Naive thymus-derived CD8-positive, alpha-beta T cell (primary cell): ENCODE measurements around the gene PPP1R3A. TPM values are rescaled to one million over a fixed set of nuclear protein-coding genes. Genes with fewer than 3 reads are reported as not detected.
"Not testable (repeated sequence)": the region's sequence is repeated elsewhere in the genome, so short reads cannot be mapped to it uniquely, and the experiment has no call there.

Experiments used
- ATAC-seq, 2 donors: fragments of 150-1000 bp; cut with Tn5 transposase in 1 of 2; sonication (Bioruptor Pico), chemical (Tn5 transposase) in 1 of 2; 1 replicate in 1 of 2; 2 replicates in 1 of 2; pipeline ENCODE4 v1.10.0; 2021; ENCODE audit warnings: mild to moderate bottlenecking in 2 of 2, moderate library complexity in 2 of 2
- POLR2A ChIA-PET: fragments of 350-600 bp; sonication (Branson Sonifier 250); formaldehyde crosslinking; loops from one replicate; lab custom pipeline; 2021; ENCODE audit warnings: antibody characterized with exemption; lab: Charles Lee
- DNase-seq, 10 donors: peaks; one replicate each; pipeline versions ENCODE4 v3.0.0 to v3.0.0-alpha.2; 2020 to 2022
- H3K27ac Mint-ChIP-seq, 10 donors: one replicate each; pipeline ENCODE4 v1.8.0; 2020 to 2022; ENCODE audit warnings: mild to moderate bottlenecking in 10 of 10, mixed read lengths in 10 of 10, moderate library complexity in 4 of 10, inconsistent platforms in 1 of 10
- H3K27me3 Mint-ChIP-seq, 5 donors: one replicate each; pipeline ENCODE4 v1.8.0; 2021 to 2022; ENCODE audit warnings: mixed read lengths in 5 of 5
- H3K36me3 Mint-ChIP-seq, 3 donors: one replicate each; pipeline ENCODE4 v1.8.0; 2020 to 2022; ENCODE audit warnings: mixed read lengths in 3 of 3, mild to moderate bottlenecking in 2 of 3, inconsistent platforms in 1 of 3
- H3K4me1 Mint-ChIP-seq, 4 donors: one replicate each; pipeline ENCODE4 v1.8.0; 2021 to 2022; ENCODE audit warnings: mixed read lengths in 4 of 4
- H3K4me3 Mint-ChIP-seq, 10 donors: one replicate each; pipeline ENCODE4 v1.8.0; 2020 to 2022; ENCODE audit warnings: mild to moderate bottlenecking in 10 of 10, mixed read lengths in 10 of 10, moderate library complexity in 6 of 10, inconsistent platforms in 1 of 10
- H3K9me3 Mint-ChIP-seq, 9 donors: one replicate each; pipeline ENCODE4 v1.8.0; 2020 to 2022; ENCODE audit warnings: mixed read lengths in 9 of 9, mild to moderate bottlenecking in 3 of 9, inconsistent platforms in 1 of 9, moderate library complexity in 1 of 9
- polyA plus RNA-seq, 3 donors: library from polyadenylated mRNA; unstranded; fragments of 300-500 nt; fragmentation: Illumina TruSeq; gene quantifications; one replicate each; pipeline ENCODE4 v1.2.3, GENCODE V29; 2021
- total RNA-seq, 8 experiments: library from RNA in 2 of 8; stranded (reverse) in 2 of 8; gene quantifications; one replicate each; pipeline ENCODE4 v1.2.3 and lab custom pipeline; 2021 to 2026

PPP1R3A gene, protein sequence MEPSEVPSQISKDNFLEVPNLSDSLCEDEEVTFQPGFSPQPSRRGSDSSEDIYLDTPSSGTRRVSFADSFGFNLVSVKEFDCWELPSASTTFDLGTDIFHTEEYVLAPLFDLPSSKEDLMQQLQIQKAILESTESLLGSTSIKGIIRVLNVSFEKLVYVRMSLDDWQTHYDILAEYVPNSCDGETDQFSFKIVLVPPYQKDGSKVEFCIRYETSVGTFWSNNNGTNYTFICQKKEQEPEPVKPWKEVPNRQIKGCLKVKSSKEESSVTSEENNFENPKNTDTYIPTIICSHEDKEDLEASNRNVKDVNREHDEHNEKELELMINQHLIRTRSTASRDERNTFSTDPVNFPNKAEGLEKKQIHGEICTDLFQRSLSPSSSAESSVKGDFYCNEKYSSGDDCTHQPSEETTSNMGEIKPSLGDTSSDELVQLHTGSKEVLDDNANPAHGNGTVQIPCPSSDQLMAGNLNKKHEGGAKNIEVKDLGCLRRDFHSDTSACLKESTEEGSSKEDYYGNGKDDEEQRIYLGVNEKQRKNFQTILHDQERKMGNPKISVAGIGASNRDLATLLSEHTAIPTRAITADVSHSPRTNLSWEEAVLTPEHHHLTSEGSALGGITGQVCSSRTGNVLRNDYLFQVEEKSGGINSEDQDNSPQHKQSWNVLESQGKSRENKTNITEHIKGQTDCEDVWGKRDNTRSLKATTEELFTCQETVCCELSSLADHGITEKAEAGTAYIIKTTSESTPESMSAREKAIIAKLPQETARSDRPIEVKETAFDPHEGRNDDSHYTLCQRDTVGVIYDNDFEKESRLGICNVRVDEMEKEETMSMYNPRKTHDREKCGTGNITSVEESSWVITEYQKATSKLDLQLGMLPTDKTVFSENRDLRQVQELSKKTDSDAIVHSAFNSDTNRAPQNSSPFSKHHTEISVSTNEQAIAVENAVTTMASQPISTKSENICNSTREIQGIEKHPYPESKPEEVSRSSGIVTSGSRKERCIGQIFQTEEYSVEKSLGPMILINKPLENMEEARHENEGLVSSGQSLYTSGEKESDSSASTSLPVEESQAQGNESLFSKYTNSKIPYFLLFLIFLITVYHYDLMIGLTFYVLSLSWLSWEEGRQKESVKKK
- total RNA-seq = not detected
- not detected for polyA plus RNA-seq
- 0 to 0.08 (median 0) reads per million in 6 experiments for total RNA-seq (lab: John Stamatoyannopoulos, UW)

DNA sequence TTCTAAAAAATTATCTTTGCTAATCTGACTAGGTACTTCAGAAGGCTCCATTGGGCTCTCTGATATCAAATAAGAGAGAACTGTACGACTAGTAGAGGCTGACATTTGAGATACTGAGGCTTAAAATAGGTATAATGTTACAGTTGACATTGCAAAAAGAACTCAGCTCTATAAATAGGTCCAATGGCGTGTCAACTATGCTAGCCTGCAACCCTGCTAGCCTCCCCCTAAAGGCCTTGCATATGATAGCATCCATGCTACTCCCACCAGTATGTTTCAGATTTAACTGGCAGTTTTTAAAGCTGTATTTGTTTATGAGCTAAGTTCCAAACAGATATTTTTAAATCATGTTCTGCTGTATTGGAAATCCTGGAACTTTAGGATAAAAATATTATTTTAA is at the start of gene PPP1R3A:
TSS of gene PPP1R3A (minus strand) at position 64 of the 400 bp plus-strand sequence. CDS start at position 51, 13 bp downstream.
- no peak within 1 kb of the TSS for H3K27ac Mint-ChIP-seq
- no peak within 1 kb of the TSS for H3K4me3 Mint-ChIP-seq
- no peaks in the 10 kb centered on the region for H3K4me1 Mint-ChIP-seq
- POLR2A ChIA-PET = no interaction called here
- H3K27me3 Mint-ChIP-seq = peaks cover 0 to 3% (median 0%) of the 10 kb centered on the region in 5 donors
- H3K36me3 Mint-ChIP-seq = no peaks in the 10 kb centered on the region
- DNase-seq (no peak), ATAC-seq (no peak)
- peaks cover 0 to 18% (median 0%) of the 10 kb centered on the region in 9 donors for H3K9me3 Mint-ChIP-seq

DNA sequence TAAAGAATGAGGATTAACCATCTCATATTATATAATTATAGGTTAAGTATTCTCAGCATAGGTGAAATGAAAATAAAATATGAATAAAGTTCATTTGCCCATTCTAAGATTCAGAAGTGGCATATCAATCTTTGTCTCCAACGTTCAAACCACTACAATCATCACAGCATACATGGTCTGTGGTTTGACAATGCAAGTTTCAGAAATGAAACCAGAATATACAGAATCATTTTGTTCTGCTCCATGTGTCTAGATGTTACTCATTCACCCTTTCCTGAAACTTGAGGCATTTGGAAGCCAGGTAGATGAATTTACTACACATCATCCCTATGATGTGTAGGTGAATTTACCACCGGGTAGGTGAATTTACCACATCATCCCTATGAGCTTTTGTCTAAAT is 44.5 kb upstream of the PPP1R3A start:
- Mint-ChIP-seq H3K4me3 (no peak overlapping the region), H3K36me3 (peaks cover 0 to 7% (median 0%) of the 10 kb centered on the region in 3 donors), H3K27ac (no peak overlapping the region), H3K4me1 (no peaks in the 10 kb centered on the region), H3K27me3 (no peaks in the 10 kb centered on the region), H3K9me3 (peaks cover 1 to 19% (median 9%) of the 10 kb centered on the region in 9 donors)
- POLR2A ChIA-PET = no interaction called here
- no peak for DNase-seq
- no peak for ATAC-seq

DNA sequence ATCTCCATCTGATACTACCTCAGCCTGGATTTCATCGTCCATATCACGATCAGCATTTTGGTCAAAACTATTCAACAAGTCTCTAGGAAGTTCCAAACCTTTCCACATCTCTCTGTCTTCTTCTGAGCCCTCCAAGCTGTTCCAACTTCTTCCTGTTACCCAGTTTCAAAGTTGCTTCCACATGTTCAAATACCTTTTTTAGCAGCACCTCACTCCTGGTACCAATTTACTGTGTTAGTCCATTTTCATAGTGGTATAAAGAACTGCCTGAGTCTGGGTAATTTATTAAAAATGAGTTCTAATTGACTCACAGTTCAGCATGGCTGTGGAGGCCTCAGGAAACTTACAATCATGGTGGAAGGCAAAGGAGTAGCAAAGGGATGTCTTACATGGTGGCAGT is 41.1 kb upstream of the PPP1R3A start:
- POLR2A ChIA-PET = no interaction called here
- H3K27me3 Mint-ChIP-seq = peaks cover 0 to 2% (median 0%) of the 10 kb centered on the region in 5 donors
- ATAC-seq (no peak), DNase-seq (no peak)
- H3K4me3 Mint-ChIP-seq = no peak overlapping the region
- H3K4me1 Mint-ChIP-seq = no peaks in the 10 kb centered on the region
- H3K27ac Mint-ChIP-seq = no peak overlapping the region
- peaks cover 5 to 22% (median 12%) of the 10 kb centered on the region in 9 donors for H3K9me3 Mint-ChIP-seq
- peaks cover 0 to 7% (median 0%) of the 10 kb centered on the region in 3 donors for H3K36me3 Mint-ChIP-seq

DNA sequence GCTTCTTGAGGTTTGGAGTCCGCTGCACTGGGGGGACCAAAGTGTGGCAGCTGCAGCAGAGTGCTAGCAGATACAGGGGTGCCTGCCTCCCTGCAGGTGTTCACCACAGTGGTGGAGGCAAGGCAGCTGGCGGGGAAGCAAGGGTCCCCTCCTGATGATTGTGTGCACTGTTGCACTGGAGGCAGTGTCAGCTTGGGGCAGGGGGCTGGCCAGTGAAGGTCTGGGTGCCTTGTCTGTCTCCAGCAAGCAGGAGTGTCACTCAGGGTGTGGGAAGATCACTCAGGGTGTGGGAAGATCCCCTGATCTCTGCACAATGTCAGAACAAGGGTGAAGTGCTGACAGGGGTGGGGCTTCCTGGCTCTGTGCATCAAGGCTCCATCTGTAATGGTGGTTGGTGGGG is 36.3 kb upstream of the PPP1R3A start:
- Mint-ChIP-seq H3K4me3 (no peak overlapping the region), H3K36me3 (peaks cover 0 to 11% (median 0%) of the 10 kb centered on the region in 3 donors), H3K4me1 (no peaks in the 10 kb centered on the region), H3K9me3 (peaks cover 15 to 52% (median 23%) of the 10 kb centered on the region in 9 donors), H3K27me3 (peaks cover 0 to 4% (median 0%) of the 10 kb centered on the region in 5 donors), H3K27ac (no peak overlapping the region)
- DNase-seq (no peak), ATAC-seq (no peak)
- POLR2A ChIA-PET = no interaction called here

DNA sequence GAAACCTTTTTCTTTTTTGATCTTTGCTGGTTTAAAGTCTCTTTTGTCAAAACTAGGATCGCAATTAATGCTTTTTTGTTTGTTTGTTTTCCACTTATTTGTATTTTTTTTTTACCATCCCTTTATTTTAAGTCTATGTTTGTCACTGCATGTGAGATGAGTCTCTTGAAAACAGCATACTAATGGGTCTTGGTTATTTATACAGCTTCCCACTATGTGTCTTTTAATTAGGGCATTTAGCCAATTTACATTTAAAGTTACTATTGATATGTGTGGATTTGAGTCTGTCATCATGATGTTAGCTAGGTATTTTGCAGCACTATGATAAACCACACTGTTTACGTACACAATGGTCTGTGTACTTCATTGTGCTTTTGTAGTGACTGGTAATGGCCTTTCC is 34.7 kb upstream of the PPP1R3A start:
- peaks cover 0 to 5% (median 0%) of the 10 kb centered on the region in 3 donors for H3K36me3 Mint-ChIP-seq
- peaks cover 0 to 4% (median 0%) of the 10 kb centered on the region in 5 donors for H3K27me3 Mint-ChIP-seq
- ATAC-seq = no peak
- peaks cover 10 to 39% (median 18%) of the 10 kb centered on the region in 9 donors for H3K9me3 Mint-ChIP-seq
- H3K4me1 Mint-ChIP-seq = no peaks in the 10 kb centered on the region
- no peak overlapping the region for H3K27ac Mint-ChIP-seq
- H3K4me3 Mint-ChIP-seq = no peak overlapping the region
- POLR2A ChIA-PET = no interaction called here
- DNase-seq = no peak

DNA sequence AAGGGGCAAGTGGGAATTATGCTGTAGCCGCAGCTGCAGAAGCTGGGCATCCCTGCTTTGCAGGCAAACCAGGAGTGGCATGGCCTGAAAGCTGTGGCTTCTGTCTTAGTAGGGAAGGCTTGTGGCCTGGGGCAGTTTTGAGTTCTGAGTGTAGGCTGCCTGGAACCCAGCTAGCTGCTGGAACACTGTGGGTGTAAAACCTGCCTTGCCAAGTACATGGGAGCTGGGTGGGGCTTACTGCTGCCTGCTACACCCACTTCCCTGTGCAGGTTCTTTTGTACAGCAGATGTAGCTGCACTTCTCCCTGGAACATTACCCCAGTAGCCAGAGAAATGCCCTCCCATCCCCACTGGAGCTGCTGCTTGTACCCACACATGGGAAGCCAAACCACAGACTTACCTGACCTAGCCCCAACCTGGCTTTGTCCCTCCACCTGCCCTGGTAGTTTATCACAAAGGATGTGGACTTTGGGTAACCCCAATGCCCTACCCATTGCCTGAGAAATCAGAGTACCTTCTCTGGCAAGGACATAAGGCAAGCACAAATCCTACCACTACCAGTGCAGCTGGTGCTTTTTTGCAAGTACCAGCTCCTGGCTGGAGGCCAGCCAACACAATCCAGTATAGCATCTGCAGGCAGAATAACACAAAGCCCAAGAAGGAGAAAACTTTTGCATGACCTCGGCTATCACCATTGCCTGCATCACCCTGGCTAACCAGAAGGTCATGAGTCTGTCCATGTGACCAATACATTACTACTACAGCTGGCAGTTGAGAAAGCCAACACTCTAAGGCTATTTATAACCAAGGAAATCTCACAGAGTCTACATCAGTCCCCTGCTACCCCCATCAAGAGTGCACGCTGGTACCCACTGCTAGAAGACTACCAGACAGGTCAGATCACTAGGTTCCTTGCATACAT is 26.5 kb upstream of the PPP1R3A start:
- POLR2A ChIA-PET = no interaction called here

DNA sequence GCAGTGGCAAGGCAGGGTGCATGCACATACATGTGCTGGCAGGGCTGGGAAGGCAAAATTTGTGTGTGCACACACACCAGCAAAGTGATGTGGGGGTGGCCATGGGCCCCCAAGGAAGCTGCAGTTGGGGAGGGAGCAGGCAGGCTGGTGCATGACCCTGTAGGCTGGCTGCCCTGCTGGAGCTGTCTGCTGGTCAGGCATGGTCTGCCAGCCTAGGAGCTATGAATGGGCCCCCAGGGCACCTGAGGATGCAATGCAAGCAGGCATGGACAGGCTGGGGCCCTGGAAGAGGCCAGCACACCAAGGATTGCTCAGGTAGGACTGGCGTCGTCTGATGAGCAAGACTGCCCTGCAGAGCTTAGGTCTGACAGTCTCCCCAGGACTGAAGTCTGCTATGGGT is 18.2 kb upstream of the PPP1R3A start:
- Mint-ChIP-seq H3K27me3 (no peaks in the 10 kb centered on the region), H3K36me3 (no peaks in the 10 kb centered on the region), H3K4me3 (no peak overlapping the region), H3K4me1 (no peaks in the 10 kb centered on the region), H3K27ac (no peak overlapping the region), H3K9me3 (peaks cover 0 to 11% (median 7%) of the 10 kb centered on the region in 9 donors)
- ATAC-seq (no peak), DNase-seq (no peak)
- POLR2A ChIA-PET = no interaction called here

More for the DNA sequence above, 26.5 kb upstream of the PPP1R3A start:
- DNase-seq (no peak), ATAC-seq (no peak)
- Mint-ChIP-seq H3K27me3 (no peaks in the 10 kb centered on the region), H3K4me3 (no peak overlapping the region), H3K36me3 (no peaks in the 10 kb centered on the region), H3K4me1 (no peaks in the 10 kb centered on the region), H3K9me3 (peaks cover 0 to 15% (median 0%) of the 10 kb centered on the region in 9 donors), H3K27ac (no peak overlapping the region)

DNA sequence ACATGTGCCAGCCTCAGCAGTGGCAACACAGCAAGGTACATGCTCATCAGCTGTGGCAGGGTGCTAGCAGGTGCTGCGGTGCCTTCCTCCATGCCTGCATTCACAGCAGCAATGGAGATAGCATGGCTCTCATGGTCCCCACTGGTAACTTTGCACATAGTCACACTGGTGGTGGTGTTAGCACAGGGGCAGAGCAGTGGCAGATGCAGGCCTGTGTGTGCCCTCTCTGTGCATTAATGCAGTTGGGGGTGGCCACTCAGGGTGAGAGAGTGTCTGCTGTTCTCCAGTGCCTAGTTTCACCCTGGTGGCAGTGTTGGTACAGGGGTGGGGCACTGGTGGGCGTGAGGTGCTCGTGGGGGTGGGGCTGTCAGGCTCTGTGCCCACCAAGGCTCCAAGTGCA is 17.7 kb upstream of the PPP1R3A start:
- Mint-ChIP-seq H3K27ac (no peak overlapping the region), H3K36me3 (no peaks in the 10 kb centered on the region), H3K4me1 (no peaks in the 10 kb centered on the region), H3K27me3 (no peaks in the 10 kb centered on the region), H3K4me3 (no peak overlapping the region), H3K9me3 (peaks cover 0 to 11% (median 7%) of the 10 kb centered on the region in 9 donors)
- POLR2A ChIA-PET = no interaction called here
- ATAC-seq (no peak), DNase-seq (no peak)

DNA sequence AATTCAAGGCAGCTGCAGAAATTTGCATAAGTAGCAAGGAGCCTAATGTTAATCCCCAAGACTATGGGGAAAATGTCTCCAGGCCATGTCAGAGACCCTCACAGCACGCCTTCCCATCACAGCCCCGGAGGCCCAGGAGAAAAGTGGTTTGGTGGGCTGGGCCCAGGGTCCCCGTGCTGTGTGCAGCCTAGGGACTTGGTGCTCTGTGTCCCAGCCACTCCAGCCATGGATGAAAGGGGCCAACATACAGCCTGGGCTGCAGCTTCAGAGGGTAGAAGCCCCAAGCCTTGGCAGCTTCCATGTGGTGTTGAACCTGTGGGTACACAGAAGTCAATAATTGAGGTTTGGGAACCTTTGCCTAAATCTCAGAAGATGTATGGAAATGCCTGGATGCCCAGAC is 10.6 kb upstream of the PPP1R3A start:
- not testable (repeated sequence) for ATAC-seq, H3K36me3 Mint-ChIP-seq, H3K4me1 Mint-ChIP-seq

DNA sequence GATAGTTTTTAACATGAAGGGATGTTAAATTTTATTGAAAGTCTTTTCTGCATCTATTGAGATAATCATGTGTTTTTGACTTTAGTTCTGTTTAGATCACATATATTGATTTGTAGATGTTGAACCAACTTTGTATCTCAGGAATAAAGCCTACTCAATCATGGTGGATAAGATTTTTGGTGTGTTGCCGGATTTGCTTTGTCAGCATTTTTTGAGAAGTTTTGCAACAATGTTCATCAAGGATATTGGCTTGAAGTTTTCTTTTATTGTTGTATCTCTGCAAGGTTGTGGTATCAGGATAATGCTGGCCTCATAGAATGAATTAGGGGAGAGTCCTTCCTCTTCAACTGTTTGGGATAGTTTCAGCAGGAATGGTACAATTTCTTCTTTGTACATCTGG is 9.3 kb upstream of the PPP1R3A start:
- Mint-ChIP-seq H3K4me3 (no peak overlapping the region), H3K4me1 (no peaks in the 10 kb centered on the region)
- no peak for ATAC-seq

More for the DNA sequence above, 10.6 kb upstream of the PPP1R3A start:
- H3K4me3 Mint-ChIP-seq, DNase-seq, H3K27me3 Mint-ChIP-seq, H3K27ac Mint-ChIP-seq, POLR2A ChIA-PET: not testable (repeated sequence)
- H3K9me3 Mint-ChIP-seq = peaks cover 0 to 22% (median 7%) of the 10 kb centered on the region in 9 donors

DNA sequence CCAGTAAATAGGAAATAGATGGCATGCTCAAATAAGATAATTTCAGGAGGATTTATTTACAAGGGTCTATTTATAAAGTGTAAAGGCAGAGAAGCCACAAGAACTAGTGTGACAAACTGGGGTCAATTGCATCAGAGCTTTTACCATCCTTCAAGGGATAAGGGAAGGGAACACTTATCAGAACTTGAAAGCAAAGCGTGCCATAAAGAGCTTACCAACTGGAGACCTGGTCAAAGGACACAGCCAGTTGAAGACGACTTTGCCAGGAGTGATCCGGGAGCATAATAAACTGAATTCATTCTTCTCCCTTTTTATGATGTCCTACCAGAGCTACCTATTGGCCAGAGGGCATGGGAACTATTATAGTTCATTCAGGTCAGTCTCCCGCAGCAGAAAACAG is 3.2 kb upstream of the PPP1R3A start:
- no peaks in the 10 kb centered on the region for H3K4me1 Mint-ChIP-seq
- H3K4me3 Mint-ChIP-seq = no peak overlapping the region
- no peak for ATAC-seq
- no peaks in the 10 kb centered on the region for H3K36me3 Mint-ChIP-seq
- H3K27ac Mint-ChIP-seq = no peak overlapping the region
- no peak for DNase-seq
- H3K9me3 Mint-ChIP-seq = peaks cover 0 to 18% (median 0%) of the 10 kb centered on the region in 9 donors
- POLR2A ChIA-PET = no interaction called here
- H3K27me3 Mint-ChIP-seq = peaks cover 0 to 3% (median 0%) of the 10 kb centered on the region in 5 donors

More for the DNA sequence above, 9.3 kb upstream of the PPP1R3A start:
- Mint-ChIP-seq H3K27ac (no peak overlapping the region), H3K9me3 (peaks cover 0 to 19% (median 3%) of the 10 kb centered on the region in 9 donors), H3K27me3 (no peaks in the 10 kb centered on the region), H3K36me3 (no peaks in the 10 kb centered on the region)
- DNase-seq = no peak
- POLR2A ChIA-PET = no interaction called here
